ENCODE measurements around the gene CFAP45.

CFAP45 gene

GRCh38 chr1:159891275-159892157, 8.4 kb downstream of the CFAP45 start:
- Histone ChIP-seq H3K36me3 (ENCODE audit: insufficient read depth, low read length) (no peaks in the 10 kb centered on the region), H3K9ac (ENCODE audit: low read depth, low read length) (no peak overlapping the region), H3K4me1 (ENCODE audit: insufficient read depth, low read length) (peaks cover 16% of the 10 kb centered on the region), H3K9me3 (ENCODE audit: control insufficient read depth, insufficient read depth, low read length) (no peaks in the 10 kb centered on the region)

- no peak overlapping the region for H3K9ac ChIP-seq (ENCODE audit: low read depth, low read length)
Measured at GRCh38 chr1:159890390-159890789, 9.6 kb downstream of the CFAP45 start.

GRCh38 chr1:159889821-159890252, 10.1 kb downstream of the CFAP45 start:
- Histone ChIP-seq H3K9ac (ENCODE audit: low read depth, low read length) (no peak overlapping the region), H3K36me3 (ENCODE audit: insufficient read depth, low read length) (no peaks in the 10 kb centered on the region)

More at GRCh38 chr1:159890390-159890789, 9.6 kb downstream of the CFAP45 start:
- peaks cover 16% of the 10 kb centered on the region for H3K4me1 ChIP-seq (ENCODE audit: insufficient read depth, low read length)
- no peaks in the 10 kb centered on the region for H3K36me3 ChIP-seq (ENCODE audit: insufficient read depth, low read length)
- no peaks in the 10 kb centered on the region for H3K9me3 ChIP-seq (ENCODE audit: control insufficient read depth, insufficient read depth, low read length)

GRCh38 chr1:159889202-159889601, 10.8 kb downstream of the CFAP45 start:
- Histone ChIP-seq H3K9me3 (ENCODE audit: control insufficient read depth, insufficient read depth, low read length) (no peaks in the 10 kb centered on the region), H3K36me3 (ENCODE audit: insufficient read depth, low read length) (no peaks in the 10 kb centered on the region), H3K4me1 (ENCODE audit: insufficient read depth, low read length) (peaks cover 16% of the 10 kb centered on the region), H3K9ac (ENCODE audit: low read depth, low read length) (no peak overlapping the region)

More at GRCh38 chr1:159889821-159890252, 10.1 kb downstream of the CFAP45 start:
- Histone ChIP-seq H3K9me3 (ENCODE audit: control insufficient read depth, insufficient read depth, low read length) (no peaks in the 10 kb centered on the region), H3K4me1 (ENCODE audit: insufficient read depth, low read length) (peaks cover 16% of the 10 kb centered on the region)

GRCh38 chr1:159884296-159884695, 15.7 kb downstream of the CFAP45 start:
- H3K36me3 ChIP-seq (ENCODE audit: insufficient read depth, low read length), result no peaks in the 10 kb centered on the region
- H3K4me1 ChIP-seq (ENCODE audit: insufficient read depth, low read length), result peaks cover 16% of the 10 kb centered on the region
- H3K9ac ChIP-seq (ENCODE audit: low read depth, low read length), result no peak overlapping the region
- H3K9me3 ChIP-seq (ENCODE audit: control insufficient read depth, insufficient read depth, low read length), result no peaks in the 10 kb centered on the region

GRCh38 chr1:159883134-159883533, 16.8 kb downstream of the CFAP45 start:
- no peak overlapping the region for H3K9ac ChIP-seq (ENCODE audit: low read depth, low read length)
- H3K9me3 ChIP-seq (ENCODE audit: control insufficient read depth, insufficient read depth, low read length), result no peaks in the 10 kb centered on the region

GRCh38 chr1:159882527-159882862, 17.5 kb downstream of the CFAP45 start:
- H3K9ac ChIP-seq (ENCODE audit: low read depth, low read length), result peak overlapping the region; percentile 10; the same call in 1 of the 2 replicates
- H3K36me3 ChIP-seq (ENCODE audit: insufficient read depth, low read length), result no peaks in the 10 kb centered on the region
- peaks cover 14% of the 10 kb centered on the region for H3K4me1 ChIP-seq (ENCODE audit: insufficient read depth, low read length)
- no peaks in the 10 kb centered on the region for H3K9me3 ChIP-seq (ENCODE audit: control insufficient read depth, insufficient read depth, low read length)

More at GRCh38 chr1:159883134-159883533, 16.8 kb downstream of the CFAP45 start:
- peaks cover 14% of the 10 kb centered on the region for H3K4me1 ChIP-seq (ENCODE audit: insufficient read depth, low read length)
- H3K36me3 ChIP-seq (ENCODE audit: insufficient read depth, low read length), result no peaks in the 10 kb centered on the region

GRCh38 chr1:159881622-159882526, 18.1 kb downstream of the CFAP45 start:
- Histone ChIP-seq H3K9me3 (ENCODE audit: control insufficient read depth, insufficient read depth, low read length) (no peaks in the 10 kb centered on the region), H3K36me3 (ENCODE audit: insufficient read depth, low read length) (no peaks in the 10 kb centered on the region), H3K9ac (ENCODE audit: low read depth, low read length) (peak overlapping the region; percentile 10; the same call in 1 of the 2 replicates), H3K4me1 (ENCODE audit: insufficient read depth, low read length) (peaks cover 14% of the 10 kb centered on the region)

GRCh38 chr1:159880430-159880829, 19.5 kb downstream of the CFAP45 start:
- H3K36me3 ChIP-seq (ENCODE audit: insufficient read depth, low read length), result no peaks in the 10 kb centered on the region
- H3K4me1 ChIP-seq (ENCODE audit: insufficient read depth, low read length), result peaks cover 14% of the 10 kb centered on the region
- H3K9ac ChIP-seq (ENCODE audit: low read depth, low read length), result no peak overlapping the region
- H3K9me3 ChIP-seq (ENCODE audit: control insufficient read depth, insufficient read depth, low read length), result no peaks in the 10 kb centered on the region

GRCh38 chr1:159879977-159880376, 20.0 kb downstream of the CFAP45 start:
- H3K36me3 ChIP-seq (ENCODE audit: insufficient read depth, low read length), result no peaks in the 10 kb centered on the region
- H3K9ac ChIP-seq (ENCODE audit: low read depth, low read length), result no peak overlapping the region
- H3K9me3 ChIP-seq (ENCODE audit: control insufficient read depth, insufficient read depth, low read length), result no peaks in the 10 kb centered on the region
- H3K4me1 ChIP-seq (ENCODE audit: insufficient read depth, low read length), result peaks cover 14% of the 10 kb centered on the region

GRCh38 chr1:159879136-159879535, 20.8 kb downstream of the CFAP45 start:
- Histone ChIP-seq H3K4me1 (ENCODE audit: insufficient read depth, low read length) (peaks cover 14% of the 10 kb centered on the region), H3K9me3 (ENCODE audit: control insufficient read depth, insufficient read depth, low read length) (no peaks in the 10 kb centered on the region)

GRCh38 chr1:159877695-159878444, 22.1 kb downstream of the CFAP45 start:
- H3K9me3 ChIP-seq (ENCODE audit: control insufficient read depth, insufficient read depth, low read length), result no peaks in the 10 kb centered on the region
- H3K9ac ChIP-seq (ENCODE audit: low read depth, low read length), result no peak overlapping the region
- H3K4me1 ChIP-seq (ENCODE audit: insufficient read depth, low read length), result peaks cover 15% of the 10 kb centered on the region
- no peaks in the 10 kb centered on the region for H3K36me3 ChIP-seq (ENCODE audit: insufficient read depth, low read length)

More at GRCh38 chr1:159879136-159879535, 20.8 kb downstream of the CFAP45 start:
- no peak overlapping the region for H3K9ac ChIP-seq (ENCODE audit: low read depth, low read length)
- H3K36me3 ChIP-seq (ENCODE audit: insufficient read depth, low read length), result no peaks in the 10 kb centered on the region

GRCh38 chr1:159873530-159874143, 26.3 kb downstream of the CFAP45 start:
- H3K36me3 ChIP-seq (ENCODE audit: insufficient read depth, low read length), result no peaks in the 10 kb centered on the region
- H3K9ac ChIP-seq (ENCODE audit: low read depth, low read length), result no peak overlapping the region
- H3K9me3 ChIP-seq (ENCODE audit: control insufficient read depth, insufficient read depth, low read length), result no peaks in the 10 kb centered on the region
- peaks cover 15% of the 10 kb centered on the region for H3K4me1 ChIP-seq (ENCODE audit: insufficient read depth, low read length)

Data from ES-I3 (cell line).